ENCODE results near the gene SOS2.

- TF ChIP-seq CTCF (IDR thresholded peaks at IDR 0.05), result no peak
- TF ChIP-seq POLR2AphosphoS5 (IDR thresholded peaks at IDR 0.05), result no peak
- TF ChIP-seq EP300 (IDR thresholded peaks at IDR 0.05), result no peak
- TF ChIP-seq POLR2A (IDR thresholded peaks at IDR 0.05; ENCODE audit: low read depth), result no peak
Observed at GRCh38 chr14:50093496-50093895, 137.9 kb downstream of the SOS2 start.

All from esophagus muscularis mucosa (tissue), 4 donors.